HepG2 (cell line): ENCODE measurements around the gene RRN3. TPM values are rescaled to one million over a fixed set of nuclear protein-coding genes. Genes with fewer than 3 reads are reported as not detected.

ENCODE experiments used
- ASH2L ChIP-seq: fragments of 300-600, 200-600 bp; sonication (generic); IDR thresholded peaks from 2 replicates; pipeline ENCODE4 v1.7.0; 2017; ENCODE audit warnings: low read depth, mild to moderate bottlenecking, moderate library complexity, mixed read lengths, low read length; ENCODE audit not compliant: insufficient read length
- CBX5 ChIP-seq: sonication (generic); formaldehyde crosslinking; IDR thresholded peaks from 2 replicates; pipeline ENCODE4 v1.4.0; 2020; ENCODE audit warnings: missing genetic modification reagents, borderline replicate concordance
- CHCHD3 ChIP-seq: sonication (generic); formaldehyde crosslinking; IDR thresholded peaks from 2 replicates; pipeline ENCODE4 v1.8.0; 2022; ENCODE audit warnings: mild to moderate bottlenecking, missing genetic modification reagents, moderate library complexity
- GABPB1 ChIP-seq: IDR thresholded peaks from 2 replicates; pipeline ENCODE4 v1.6.1; 2016; ENCODE audit warnings: mild to moderate bottlenecking, missing genetic modification reagents, moderate library complexity, missing compliant biosample characterization
- KAT8 ChIP-seq: IDR thresholded peaks from 2 replicates; pipeline ENCODE4 v1.6.1; 2016; ENCODE audit warnings: missing genetic modification reagents, missing compliant biosample characterization
- PCBP1 ChIP-seq: fragments of 200-400 bp; formaldehyde crosslinking; IDR thresholded peaks from 2 replicates; pipeline ENCODE4 v1.6.1; 2017; ENCODE audit warnings: mild to moderate bottlenecking, low read depth, low read length, borderline replicate concordance
- POLR2AphosphoS5 ChIP-seq: IDR thresholded peaks from 2 replicates; pipeline ENCODE4 v1.6.1; 2012; ENCODE audit warnings: low read depth, low read length
- ZNF12 ChIP-seq: sonication (generic); formaldehyde crosslinking; IDR thresholded peaks from 2 replicates; pipeline ENCODE4 v1.5.0; 2020; ENCODE audit warnings: missing genetic modification reagents
- ZNF34 ChIP-seq: sonication (generic); formaldehyde crosslinking; IDR thresholded peaks from 2 replicates; pipeline ENCODE4 v1.4.0; 2020; ENCODE audit warnings: mild to moderate bottlenecking, missing genetic modification reagents, borderline replicate concordance
- ZNF564 ChIP-seq: sonication (generic); formaldehyde crosslinking; IDR thresholded peaks from 2 replicates; pipeline ENCODE4 v1.8.1; 2023; ENCODE audit warnings: mild to moderate bottlenecking, missing genetic modification reagents
- ZSCAN29 ChIP-seq: sonication (generic); formaldehyde crosslinking; conservative IDR thresholded peaks from 2 replicates; pipeline ENCODE4 v1.4.0; 2020; ENCODE audit warnings: mild to moderate bottlenecking, missing genetic modification reagents
- polyA plus RNA-seq, 8 experiments: library from polyadenylated mRNA; depleted of rRNA in 3 of 8; stranded (reverse) in 7 of 8; unstranded in 1 of 8; fragments of >200 nt; fragmentation: Illumina TruSeq in 4 of 8; extraction: Trizol in 4 of 8; gene quantifications; 2 replicates each; pipeline versions ENCODE4 v1.2.1 to v1.2.3, GENCODE V29; 2011 to 2016; ENCODE audit warnings: low read depth in 4 of 8, missing spikeins in 1 of 8, mixed read lengths in 1 of 8; ENCODE audit not compliant: insufficient read depth in 1 of 8
- total RNA-seq, 5 experiments: library from RNA; depleted of rRNA; stranded (reverse); fragments of >200 nt; fragmentation: Illumina TruSeq; extraction: Trizol; gene quantifications; 2 replicates each; pipeline ENCODE4 v1.2.3, GENCODE V29; 2016; ENCODE audit warnings: low read depth in 1 of 5
- TF ChIP-seq, protein P1 (sequence below): sonication (generic); formaldehyde crosslinking; IDR thresholded peaks from 2 replicates; pipeline ENCODE4 v1.4.0; 2020; ENCODE audit warnings: mild to moderate bottlenecking, missing genetic modification reagents
- TF ChIP-seq, protein P2 (sequence below): sonication (generic); formaldehyde crosslinking; IDR thresholded peaks from 2 replicates; pipeline ENCODE4 v1.8.0; 2022; ENCODE audit warnings: mild to moderate bottlenecking, missing genetic modification reagents, borderline replicate concordance
- TF ChIP-seq, protein P3 (sequence below): sonication (generic); formaldehyde crosslinking; IDR thresholded peaks from 2 replicates; pipeline ENCODE4 v1.4.0; 2020; ENCODE audit warnings: missing genetic modification reagents
- TF ChIP-seq, protein P4 (sequence below): sonication (generic); formaldehyde crosslinking; IDR thresholded peaks from 2 replicates; pipeline ENCODE4 v1.5.1; 2020; ENCODE audit warnings: mild to moderate bottlenecking, missing genetic modification reagents, moderate library complexity

Gene RRN3
- total and polyA plus RNA-seq, 2 of the 13 experiments (the other 11 are each of a cell fraction or from before 2014, with no cell fraction given), result 45.8 to 67.0 TPM

DNA sequence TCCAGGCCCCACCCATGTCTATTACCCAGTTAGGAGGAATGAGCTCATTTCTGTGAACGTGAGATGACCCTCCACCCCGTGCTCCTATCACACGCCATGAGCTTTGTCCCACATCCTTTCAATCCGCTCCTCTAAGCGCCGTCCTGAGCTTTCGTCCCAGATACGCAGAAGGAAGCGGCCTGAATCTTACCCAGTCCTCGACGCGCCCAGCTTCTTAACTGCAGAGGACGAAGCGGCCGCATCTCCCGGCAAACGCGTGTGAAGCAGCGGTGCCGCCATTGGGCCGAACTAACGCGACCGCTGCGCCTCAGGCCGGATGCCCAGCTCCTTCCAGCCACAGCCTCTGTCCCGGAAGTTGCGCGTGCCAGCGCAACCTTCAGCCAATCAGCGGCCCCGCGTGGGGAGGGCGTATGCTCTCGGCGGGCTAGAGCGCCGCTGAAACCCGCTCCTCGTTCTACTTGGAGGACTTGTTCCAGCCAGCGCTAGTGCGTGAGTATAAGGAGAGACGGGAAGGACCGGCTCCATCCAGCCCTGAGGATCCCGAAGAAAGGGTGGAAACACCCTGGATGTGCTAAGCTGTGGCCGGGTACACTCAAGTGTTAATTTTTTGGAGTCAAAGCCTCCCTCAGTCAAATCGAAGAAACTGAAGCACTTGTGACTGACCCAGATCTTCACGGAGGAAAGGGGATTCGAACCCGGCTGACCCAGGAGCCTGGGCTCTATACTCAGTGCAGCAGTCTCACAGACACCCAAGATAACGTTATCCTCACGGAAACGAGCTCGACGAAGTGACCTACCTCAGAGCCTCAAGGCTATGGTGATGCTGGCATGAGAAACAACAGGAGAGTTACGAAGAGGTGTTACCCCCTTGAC lies at the start of gene RRN3 (continued):
- TF ChIP-seq ZNF34 (CRISPR knock-in tag) (peak; percentile 90; the same call in 1 of the 2 replicates), ZNF564 (peak; percentile 87), CHCHD3 (CRISPR knock-in tag) (peak; percentile 94; the same call in 1 of the 2 replicates), CBX5 (CRISPR knock-in tag) (peak; percentile 83; the same call in 1 of the 2 replicates), GABPB1 (CRISPR knock-in tag) (peak; percentile 99), ASH2L (peak; percentile 86), ZNF12 (CRISPR knock-in tag) (peak; percentile 73; the same call in 1 of the 2 replicates), ZSCAN29 (CRISPR knock-in tag) (0 out of 2 replicates have a peak, but pooled peaks have one; percentile 74), POLR2AphosphoS5 (peak; percentile 98; the same call in 1 of the 2 replicates), KAT8 (CRISPR knock-in tag) (peak; percentile 99), PCBP1 (0 out of 2 replicates have a peak, but pooled peaks have one; percentile 61)
- TF ChIP-seq, protein P1, sequence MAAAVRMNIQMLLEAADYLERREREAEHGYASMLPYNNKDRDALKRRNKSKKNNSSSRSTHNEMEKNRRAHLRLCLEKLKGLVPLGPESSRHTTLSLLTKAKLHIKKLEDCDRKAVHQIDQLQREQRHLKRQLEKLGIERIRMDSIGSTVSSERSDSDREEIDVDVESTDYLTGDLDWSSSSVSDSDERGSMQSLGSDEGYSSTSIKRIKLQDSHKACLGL (CRISPR knock-in tag), result peak; percentile 95
- TF ChIP-seq, protein P2, sequence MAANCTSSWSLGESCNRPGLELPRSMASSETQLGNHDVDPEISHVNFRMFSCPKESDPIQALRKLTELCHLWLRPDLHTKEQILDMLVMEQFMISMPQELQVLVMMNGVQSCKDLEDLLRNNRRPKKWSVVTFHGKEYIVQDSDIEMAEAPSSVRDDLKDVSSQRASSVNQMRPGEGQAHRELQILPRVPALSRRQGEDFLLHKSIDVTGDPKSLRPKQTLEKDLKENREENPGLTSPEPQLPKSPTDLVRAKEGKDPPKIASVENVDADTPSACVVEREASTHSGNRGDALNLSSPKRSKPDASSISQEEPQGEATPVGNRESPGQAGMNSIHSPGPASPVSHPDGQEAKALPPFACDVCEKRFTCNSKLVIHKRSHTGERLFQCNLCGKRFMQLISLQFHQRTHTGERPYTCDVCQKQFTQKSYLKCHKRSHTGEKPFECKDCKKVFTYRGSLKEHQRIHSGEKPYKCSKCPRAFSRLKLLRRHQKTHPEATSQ (CRISPR knock-in tag), result peak; percentile 89
- TF ChIP-seq, protein P3, sequence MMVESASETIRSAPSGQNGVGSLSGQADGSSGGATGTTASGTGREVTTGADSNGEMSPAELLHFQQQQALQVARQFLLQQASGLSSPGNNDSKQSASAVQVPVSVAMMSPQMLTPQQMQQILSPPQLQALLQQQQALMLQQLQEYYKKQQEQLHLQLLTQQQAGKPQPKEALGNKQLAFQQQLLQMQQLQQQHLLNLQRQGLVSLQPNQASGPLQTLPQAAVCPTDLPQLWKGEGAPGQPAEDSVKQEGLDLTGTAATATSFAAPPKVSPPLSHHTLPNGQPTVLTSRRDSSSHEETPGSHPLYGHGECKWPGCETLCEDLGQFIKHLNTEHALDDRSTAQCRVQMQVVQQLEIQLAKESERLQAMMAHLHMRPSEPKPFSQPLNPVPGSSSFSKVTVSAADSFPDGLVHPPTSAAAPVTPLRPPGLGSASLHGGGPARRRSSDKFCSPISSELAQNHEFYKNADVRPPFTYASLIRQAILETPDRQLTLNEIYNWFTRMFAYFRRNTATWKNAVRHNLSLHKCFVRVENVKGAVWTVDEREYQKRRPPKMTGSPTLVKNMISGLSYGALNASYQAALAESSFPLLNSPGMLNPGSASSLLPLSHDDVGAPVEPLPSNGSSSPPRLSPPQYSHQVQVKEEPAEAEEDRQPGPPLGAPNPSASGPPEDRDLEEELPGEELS (CRISPR knock-in tag), result peak; percentile 71
- TF ChIP-seq, protein P4, sequence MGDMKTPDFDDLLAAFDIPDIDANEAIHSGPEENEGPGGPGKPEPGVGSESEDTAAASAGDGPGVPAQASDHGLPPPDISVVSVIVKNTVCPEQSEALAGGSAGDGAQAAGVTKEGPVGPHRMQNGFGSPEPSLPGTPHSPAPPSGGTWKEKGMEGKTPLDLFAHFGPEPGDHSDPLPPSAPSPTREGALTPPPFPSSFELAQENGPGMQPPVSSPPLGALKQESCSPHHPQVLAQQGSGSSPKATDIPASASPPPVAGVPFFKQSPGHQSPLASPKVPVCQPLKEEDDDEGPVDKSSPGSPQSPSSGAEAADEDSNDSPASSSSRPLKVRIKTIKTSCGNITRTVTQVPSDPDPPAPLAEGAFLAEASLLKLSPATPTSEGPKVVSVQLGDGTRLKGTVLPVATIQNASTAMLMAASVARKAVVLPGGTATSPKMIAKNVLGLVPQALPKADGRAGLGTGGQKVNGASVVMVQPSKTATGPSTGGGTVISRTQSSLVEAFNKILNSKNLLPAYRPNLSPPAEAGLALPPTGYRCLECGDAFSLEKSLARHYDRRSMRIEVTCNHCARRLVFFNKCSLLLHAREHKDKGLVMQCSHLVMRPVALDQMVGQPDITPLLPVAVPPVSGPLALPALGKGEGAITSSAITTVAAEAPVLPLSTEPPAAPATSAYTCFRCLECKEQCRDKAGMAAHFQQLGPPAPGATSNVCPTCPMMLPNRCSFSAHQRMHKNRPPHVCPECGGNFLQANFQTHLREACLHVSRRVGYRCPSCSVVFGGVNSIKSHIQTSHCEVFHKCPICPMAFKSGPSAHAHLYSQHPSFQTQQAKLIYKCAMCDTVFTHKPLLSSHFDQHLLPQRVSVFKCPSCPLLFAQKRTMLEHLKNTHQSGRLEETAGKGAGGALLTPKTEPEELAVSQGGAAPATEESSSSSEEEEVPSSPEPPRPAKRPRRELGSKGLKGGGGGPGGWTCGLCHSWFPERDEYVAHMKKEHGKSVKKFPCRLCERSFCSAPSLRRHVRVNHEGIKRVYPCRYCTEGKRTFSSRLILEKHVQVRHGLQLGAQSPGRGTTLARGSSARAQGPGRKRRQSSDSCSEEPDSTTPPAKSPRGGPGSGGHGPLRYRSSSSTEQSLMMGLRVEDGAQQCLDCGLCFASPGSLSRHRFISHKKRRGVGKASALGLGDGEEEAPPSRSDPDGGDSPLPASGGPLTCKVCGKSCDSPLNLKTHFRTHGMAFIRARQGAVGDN (CRISPR knock-in tag), result peak; percentile 96
